GM12878 (cell line): Measurements from ENCODE around the gene PLEKHA6. TPM values are rescaled to one million over a fixed set of nuclear protein-coding genes. Genes with fewer than 3 reads are reported as not detected.

ENCODE experiments used
- ATAC-seq: fragments of 200-7000 bp; cut with Tn5 transposase; 3 replicates; pipeline ENCODE4 v1.9.1; 2020; ENCODE audit warnings: mild to moderate bottlenecking, moderate library complexity
- BruUV-seq: library from RNA; stranded (reverse); fragments of 400-500 nt; replicated peaks from 2 replicates; lab custom pipeline; 2021; lab: Mats Ljungman, UMichigan
- CTCF ChIA-PET: fragments of 300-600 bp; sonication (Branson Sonifier 250); formaldehyde crosslinking; extraction: SDS; loops from one replicate; lab custom pipeline; 2021; ENCODE audit warnings: inconsistent platforms; lab: Yijun Ruan, JAX
- POLR2A ChIA-PET: fragments of 350-600 bp; formaldehyde crosslinking; extraction: SDS; loops from one replicate; lab custom pipeline; 2021; ENCODE audit warnings: inconsistent platforms; lab: Charles Lee
- RAD21 ChIA-PET: fragments of 300-600 bp; sonication (Branson Sonifier 250); formaldehyde crosslinking; loops from one replicate; lab custom pipeline; 2023; ENCODE audit warnings: antibody characterized with exemption; ENCODE audit not compliant: unreplicated experiment; lab: Charles Lee
- SMC1A ChIA-PET: fragments of 300-600 bp; sonication (Branson Sonifier 250); formaldehyde crosslinking; loops from one replicate; lab custom pipeline; 2023; ENCODE audit not compliant: unreplicated experiment, uncharacterized antibody; lab: Charles Lee
- DNase-seq: peaks from one replicate; pipeline ENCODE4 v3.0.0-alpha.2; 2011; ENCODE audit warnings: low read depth, low spot score
- FAIRE-seq: peaks from 3 replicates; lab custom pipeline; 2011; peaks lifted over from hg19 to GRCh38; lab: Jason Lieb, UNC
- H2AFZ ChIP-seq: 2 replicates; pipeline ENCODE4 v1.6.0; 2011; ENCODE audit warnings: low read depth, low read length, control low read depth; ENCODE audit not compliant: control insufficient read depth
- H3K27ac ChIP-seq: 2 replicates; pipeline ENCODE4 v1.5.1; 2011; ENCODE audit warnings: control low read depth; ENCODE audit not compliant: control insufficient read depth, insufficient read depth
- H3K27me3 ChIP-seq, 2 experiments: replicated peaks in 1 of 2; 2 replicates each; pipeline versions ENCODE4 v1.6.0 to v1.6.1; 2011; ENCODE audit warnings: low read length in 1 of 2; ENCODE audit not compliant: control insufficient read depth in 2 of 2, insufficient read depth in 2 of 2
- H3K36me3 ChIP-seq, 2 experiments: 2 replicates each; pipeline ENCODE4 v1.5.1; 2011; ENCODE audit warnings: low read length in 1 of 2; ENCODE audit not compliant: control insufficient read depth in 2 of 2, insufficient read depth in 2 of 2
- H3K4me1 ChIP-seq: 2 replicates; pipeline ENCODE4 v1.6.1; 2011; ENCODE audit warnings: mild to moderate bottlenecking, low read length, moderate library complexity, mixed read lengths; ENCODE audit not compliant: control insufficient read depth, insufficient read depth
- H3K4me2 ChIP-seq: 2 replicates; pipeline ENCODE4 v1.6.0; 2011; ENCODE audit warnings: control low read depth; ENCODE audit not compliant: control insufficient read depth, insufficient read depth
- H3K4me3 ChIP-seq: fragments of 200-600 bp; sonication (generic); 2 replicates; pipeline ENCODE4 v1.5.1; 2016
- H3K79me2 ChIP-seq: 2 replicates; pipeline ENCODE4 v1.6.0; 2011; ENCODE audit warnings: low read length; ENCODE audit not compliant: control insufficient read depth, insufficient read depth
- H3K9ac ChIP-seq: 2 replicates; pipeline ENCODE4 v1.8.0; 2011; ENCODE audit warnings: low read length, control low read depth, mixed read lengths; ENCODE audit not compliant: control insufficient read depth, insufficient read depth
- H3K9me3 ChIP-seq: replicated peaks from 3 replicates; pipeline ENCODE4 v1.5.1; 2011; ENCODE audit warnings: mild to moderate bottlenecking, low read length; ENCODE audit not compliant: control insufficient read depth, insufficient read depth
- H4K20me1 ChIP-seq: 2 replicates; pipeline ENCODE4 v1.6.0; 2011; ENCODE audit not compliant: control insufficient read depth, insufficient read depth
- GATAD2B ChIP-seq: fragments of 450-650 bp; conservative IDR thresholded peaks from 2 replicates; pipeline ENCODE4 v1.6.1; 2017; ENCODE audit warnings: low read depth, mild to moderate bottlenecking, moderate library complexity
- NFIC ChIP-seq: IDR thresholded peaks from 2 replicates; pipeline ENCODE4 v1.6.1; 2012; ENCODE audit warnings: low read depth, mild to moderate bottlenecking, inconsistent platforms, low read length, moderate library complexity
- PAX5 ChIP-seq: IDR thresholded peaks from 2 replicates; pipeline ENCODE4 v1.6.1; 2011; ENCODE audit warnings: low read depth, low read length, borderline replicate concordance
- PBX3 ChIP-seq: IDR thresholded peaks from 2 replicates; pipeline ENCODE4 v1.6.1; 2011; ENCODE audit warnings: mild to moderate bottlenecking, low read depth, low read length, moderate library complexity; ENCODE audit not compliant: insufficient replicate concordance
- RAD51 ChIP-seq: fragments of 450-650 bp; IDR thresholded peaks from 2 replicates; pipeline ENCODE4 v1.6.1; 2016; ENCODE audit warnings: moderate library complexity, mild to moderate bottlenecking, inconsistent platforms
- RB1 ChIP-seq: fragments of 450-650 bp; formaldehyde crosslinking; IDR thresholded peaks from 2 replicates; pipeline ENCODE4 v1.6.1; 2017; ENCODE audit warnings: mild to moderate bottlenecking, borderline replicate concordance
- ZNF687 ChIP-seq: fragments of 450-650 bp; IDR thresholded peaks from 2 replicates; pipeline ENCODE4 v1.6.1; 2017; ENCODE audit warnings: mild to moderate bottlenecking, moderate library complexity
- WGBS: methylation state at CpG from one replicate; pipeline ENCODE4 v1.1.6; 2016; ENCODE audit warnings: low lambda C conversion rate; ENCODE audit not compliant: insufficient replicate concordance, insufficient coverage; ENCODE audit errors: missing lambda C conversion rate; 5-methylcytosine and 5-hydroxymethylcytosine counted together
- in situ Hi-C: fragments of 300-500 bp; cut with MboI; formaldehyde crosslinking; loops from 9 replicates; pipeline ENCODE4 v1.14.3; 2018; ENCODE audit warnings: mixed read lengths
- intact Hi-C: fragments of 100-400 bp; cut with micrococcal nuclease; formaldehyde crosslinking; loops from one replicate; pipeline ENCODE4 v1.14.2; 2022; ENCODE audit not compliant: unreplicated experiment
- polyA plus RNA-seq, 11 experiments: library from polyadenylated mRNA; depleted of rRNA in 4 of 11; unstranded in 6 of 11; stranded (reverse) in 5 of 11; fragments of >200 nt; fragmentation: Nextera tagmentation in 4 of 11; fragmentation: Illumina TruSeq in 1 of 11; extraction: Ambion mirVana in 4 of 11; extraction: Trizol in 1 of 11; gene quantifications; 1 replicate in 1 of 11; 2 replicates in 10 of 11; pipeline versions ENCODE4 v1.2.1 to v1.2.3, GENCODE V29; 2011 to 2016; ENCODE audit warnings: inconsistent platforms in 2 of 11, missing spikeins in 2 of 11, low read depth in 1 of 11
- total RNA-seq, 4 experiments: library from RNA; depleted of rRNA in 3 of 4; stranded (reverse); fragments of >200 nt in 3 of 4; fragmentation: Illumina TruSeq in 1 of 4; extraction: Trizol in 1 of 4; gene quantifications; 2 replicates each; pipeline versions ENCODE4 v1.2.1 to v1.2.3, GENCODE V29; 2013 to 2021

The PLEKHA6 gene
- total and polyA plus RNA-seq, 10 of the 15 experiments (the other 5 are each of a cell fraction or from before 2014, with no cell fraction given), result 0.04 to 0.81 (median 0.19) TPM; not detected in 4

DNA sequence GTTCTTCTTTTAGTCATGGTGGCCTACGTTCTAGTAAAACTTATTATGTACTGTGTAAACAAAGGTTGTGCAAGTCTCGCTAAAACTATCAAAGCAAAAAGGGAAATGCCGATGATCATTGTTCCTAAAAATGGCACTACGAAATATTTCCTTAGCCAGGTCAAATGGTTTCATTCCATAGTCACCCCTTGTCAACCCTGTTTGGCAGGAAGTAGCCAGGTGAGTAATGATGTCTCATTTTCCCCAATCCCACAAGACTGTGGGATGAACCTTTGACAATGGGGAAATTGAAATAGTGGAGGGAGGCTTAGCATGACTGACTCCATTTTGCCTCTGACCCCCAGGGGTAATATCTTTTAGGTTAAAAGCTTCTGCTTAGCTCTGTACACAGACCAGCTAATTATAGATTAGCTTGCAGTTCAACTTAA is 188.0 kb downstream of the PLEKHA6 start:
- ChIA-PET SMC1A (interaction anchor here (2.3 kb wide), 1 partner anchor 227 kb away, joined by 6 read pairs; no protein-coding TSS in a partner anchor), CTCF (interaction anchor here (1.5 to 2.7 kb wide), 2 partner anchors 9 to 191 kb away, joined by 4 to 11 read pairs; no protein-coding TSS in a partner anchor), POLR2A (no interaction called here), RAD21 (no interaction called here)
- intact Hi-C loops (no loop called here), in situ Hi-C loops (no loop called here)
- BruUV-seq, result no TSS peak
- Histone ChIP-seq H3K9ac (no peak overlapping the region), H3K4me3 (no peak overlapping the region), H3K4me2 (no peak overlapping the region), H3K36me3 (no peaks in the 10 kb centered on the region), H2AFZ (no peak overlapping the region), H3K4me1 (no peaks in the 10 kb centered on the region), H3K79me2 (no peaks in the 10 kb centered on the region), H4K20me1 (no peaks in the 10 kb centered on the region), H3K9me3 (peaks cover 8% of the 10 kb centered on the region; the same call in 2 of the 3 replicates), H3K27ac (no peak overlapping the region), H3K27me3 (peaks cover 0 to 2% of the 10 kb centered on the region in 2 experiments; a peak in 1 of 4 replicates)
- TF ChIP-seq NFIC, result no peak
- 40% methylated on average over 4 of the region's 4 CpGs for WGBS
- no peak for DNase-seq
- FAIRE-seq, result no peak
- no peak for ATAC-seq

- no peak overlapping the region for H3K4me3 ChIP-seq
- intact Hi-C loops, result no loop called here
Observed at GRCh38 chr1:204170494-204171155, 189.1 kb downstream of the PLEKHA6 start.

More at GRCh38 chr1:204170494-204171155, 189.1 kb downstream of the PLEKHA6 start:
- DNase-seq, result no peak
- Histone ChIP-seq H3K4me1 (no peaks in the 10 kb centered on the region), H4K20me1 (no peaks in the 10 kb centered on the region), H3K9ac (no peak overlapping the region), H3K27ac (no peak overlapping the region), H3K9me3 (peaks cover 8% of the 10 kb centered on the region; the same call in 2 of the 3 replicates), H3K4me2 (no peak overlapping the region), H3K27me3 (peaks cover 0 to 2% of the 10 kb centered on the region in 2 experiments; a peak in 1 of 4 replicates), H2AFZ (no peak overlapping the region), H3K79me2 (no peaks in the 10 kb centered on the region), H3K36me3 (no peaks in the 10 kb centered on the region)
- no peak for ATAC-seq
- 20% methylated on average over 3 of the region's 3 CpGs for WGBS
- ChIA-PET SMC1A (interaction anchor here (0.6 kb wide), 1 partner anchor 388 kb away, joined by 5 read pairs; no protein-coding TSS in a partner anchor), RAD21 (no interaction called here), POLR2A (interaction anchor here (0.8 to 1.6 kb wide), 2 partner anchors 9 to 13 kb away, joined by 3 read pairs; no protein-coding TSS in a partner anchor), CTCF (interaction anchor here (1.6 to 2.7 kb wide), 2 partner anchors 8 to 193 kb away, joined by 8 to 11 read pairs; no protein-coding TSS in a partner anchor)
- no TSS peak for BruUV-seq
- TF ChIP-seq PAX5, result no peak
- no peak for TF ChIP-seq RAD51
- TF ChIP-seq PBX3, result no peak
- TF ChIP-seq GATAD2B, result no peak
- no peak for TF ChIP-seq ZNF687
- no peak for TF ChIP-seq RB1
- FAIRE-seq, result no peak
- in situ Hi-C loops, result no loop called here
